RPMI7951 (cell line): ENCODE results near the gene COL21A1. TPM values are rescaled to one million over a fixed set of nuclear protein-coding genes. Genes with fewer than 3 reads are reported as not detected.

Experiments
- DNase-seq: peaks from one replicate; pipeline ENCODE4 v3.0.0-alpha.2; 2012; ENCODE audit warnings: low read depth
- total RNA-seq: library from RNA; depleted of rRNA; stranded (reverse); fragments of >200 nt; shearing (Covaris generic); gene quantifications from 2 replicates; pipeline ENCODE4 v1.2.3, GENCODE V29; 2014

The COL21A1 gene
- total RNA-seq, 1 experiment from 2014 or later = 0.48 TPM

GRCh38 chr6:56009636-56010035 lies 237.7 kb downstream of the COL21A1 start:
- peak; percentile 6 for DNase-seq
